Mammary epithelial cell (primary cell): Measurements from ENCODE around the gene DIS3L2.

Source experiments
- CTCF ChIP-seq, 2 donors: IDR thresholded peaks in 1 of 2; conservative IDR thresholded peaks in 1 of 2; 2 replicates each; pipeline ENCODE4 v1.5.1; 2011 to 2012; ENCODE audit warnings: inconsistent platforms in 2 of 2, low read length in 2 of 2, mild to moderate bottlenecking in 2 of 2, control low read depth in 1 of 2, low read depth in 1 of 2; ENCODE audit not compliant: insufficient read depth in 1 of 2; ENCODE audit errors: extremely low read depth in 1 of 2
- EZH2 ChIP-seq: IDR thresholded peaks from 2 replicates; pipeline ENCODE4 v1.6.1; 2012; ENCODE audit warnings: low read length, inconsistent platforms, borderline replicate concordance

GRCh38 chr2:232097758-232098157 is 136.2 kb downstream of the DIS3L2 start:
- no peak for TF ChIP-seq CTCF (conservative IDR thresholded peaks at IDR 0.05 in 1 of 2, IDR thresholded peaks at IDR 0.05 in 1 of 2; ENCODE audit: extremely low read depth in 1 of 2, insufficient read depth in 1 of 2, low read depth in 1 of 2, low read length in 2 of 2)
- no peak for TF ChIP-seq EZH2
